ENCODE data around the gene EIF2AK3. TPM values are rescaled to one million over a fixed set of nuclear protein-coding genes. Genes with fewer than 3 reads are reported as not detected.

The EIF2AK3 gene
- total and polyA plus RNA-seq, 2 of the 13 experiments (the other 11 are each of a cell fraction or from before 2014, with no cell fraction given) = 10.3 to 30.6 TPM

DNA sequence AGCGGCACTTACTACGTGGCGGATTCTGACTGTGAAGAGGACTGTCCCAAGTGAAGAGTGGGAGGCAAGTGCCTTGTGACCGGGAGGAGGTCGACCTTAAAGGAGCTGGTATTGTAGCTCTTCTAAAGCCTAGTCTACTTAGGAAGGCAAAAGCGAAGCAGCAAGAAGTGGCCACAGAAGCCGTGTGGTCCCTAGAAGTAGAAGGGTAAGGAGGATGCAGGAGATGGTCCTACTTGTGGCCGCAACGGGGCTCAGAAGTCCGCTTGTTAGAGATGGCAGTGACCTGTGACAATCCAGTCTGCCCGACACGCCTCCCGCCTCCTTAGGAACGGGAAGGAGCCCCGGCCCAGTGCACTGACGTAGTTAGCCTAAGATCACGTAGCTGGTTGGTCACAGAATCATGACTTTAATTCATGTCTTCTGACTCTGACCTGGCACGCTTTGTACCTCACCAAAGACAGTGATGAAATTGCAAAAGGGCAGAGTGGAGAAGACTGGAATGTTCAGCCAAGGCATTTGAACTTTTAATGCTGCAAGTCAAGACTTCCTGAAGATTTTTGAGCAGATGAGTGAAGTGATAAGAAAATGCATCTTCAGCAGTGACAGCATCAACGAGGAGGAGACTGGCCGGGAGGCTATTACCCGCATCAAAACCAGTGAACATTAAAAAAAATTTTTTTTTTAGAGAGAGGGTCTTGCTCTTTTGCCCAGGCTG lies 749 bp upstream of the EIF2AK3 start (continued):
- TF ChIP-seq LCORL (IDR thresholded peaks at IDR 0.05) (no peak), LCORL (CRISPR knock-in tag; IDR thresholded peaks at IDR 0.05) (peak; percentile 92), PHB2 (IDR thresholded peaks at IDR 0.05; ENCODE audit: partially characterized antibody) (no peak), AHR (CRISPR knock-in tag; IDR thresholded peaks at IDR 0.05) (no peak), ZNF615 (CRISPR knock-in tag; IDR thresholded peaks at IDR 0.05; ENCODE audit: borderline replicate concordance) (no peak), ZNF354B (CRISPR knock-in tag; IDR thresholded peaks at IDR 0.05) (no peak), ZNF619 (CRISPR knock-in tag; IDR thresholded peaks at IDR 0.05) (peak; percentile 47; the same call in 1 of the 2 replicates), ZFAT (CRISPR knock-in tag; conservative IDR thresholded peaks at IDR 0.05) (no peak), ZFP82 (CRISPR knock-in tag; IDR thresholded peaks at IDR 0.05; ENCODE audit: borderline replicate concordance) (no peak; the same call in 1 of the 2 replicates), SMAD3 (CRISPR knock-in tag; IDR thresholded peaks at IDR 0.05) (no peak), ZNF501 (CRISPR knock-in tag; IDR thresholded peaks at IDR 0.05) (peak; percentile 95), CREB1 (IDR thresholded peaks at IDR 0.05) (no peak; the same call in none of the 2 replicates), CREB1 (CRISPR knock-in tag; IDR thresholded peaks at IDR 0.05) (peak; percentile 92), ZZZ3 (CRISPR knock-in tag; IDR thresholded peaks at IDR 0.05; ENCODE audit: borderline replicate concordance) (no peak; the same call in 1 of the 2 replicates), ZNF878 (CRISPR knock-in tag; IDR thresholded peaks at IDR 0.05) (no peak), HNRNPUL1 (IDR thresholded peaks at IDR 0.05; ENCODE audit: low read depth, low read length) (no peak), ARNT (IDR thresholded peaks at IDR 0.05) (no peak)
- TF ChIP-seq, protein P1, sequence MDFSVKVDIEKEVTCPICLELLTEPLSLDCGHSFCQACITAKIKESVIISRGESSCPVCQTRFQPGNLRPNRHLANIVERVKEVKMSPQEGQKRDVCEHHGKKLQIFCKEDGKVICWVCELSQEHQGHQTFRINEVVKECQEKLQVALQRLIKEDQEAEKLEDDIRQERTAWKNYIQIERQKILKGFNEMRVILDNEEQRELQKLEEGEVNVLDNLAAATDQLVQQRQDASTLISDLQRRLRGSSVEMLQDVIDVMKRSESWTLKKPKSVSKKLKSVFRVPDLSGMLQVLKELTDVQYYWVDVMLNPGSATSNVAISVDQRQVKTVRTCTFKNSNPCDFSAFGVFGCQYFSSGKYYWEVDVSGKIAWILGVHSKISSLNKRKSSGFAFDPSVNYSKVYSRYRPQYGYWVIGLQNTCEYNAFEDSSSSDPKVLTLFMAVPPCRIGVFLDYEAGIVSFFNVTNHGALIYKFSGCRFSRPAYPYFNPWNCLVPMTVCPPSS (IDR thresholded peaks at IDR 0.05) = no peak
- TF ChIP-seq, protein P2, sequence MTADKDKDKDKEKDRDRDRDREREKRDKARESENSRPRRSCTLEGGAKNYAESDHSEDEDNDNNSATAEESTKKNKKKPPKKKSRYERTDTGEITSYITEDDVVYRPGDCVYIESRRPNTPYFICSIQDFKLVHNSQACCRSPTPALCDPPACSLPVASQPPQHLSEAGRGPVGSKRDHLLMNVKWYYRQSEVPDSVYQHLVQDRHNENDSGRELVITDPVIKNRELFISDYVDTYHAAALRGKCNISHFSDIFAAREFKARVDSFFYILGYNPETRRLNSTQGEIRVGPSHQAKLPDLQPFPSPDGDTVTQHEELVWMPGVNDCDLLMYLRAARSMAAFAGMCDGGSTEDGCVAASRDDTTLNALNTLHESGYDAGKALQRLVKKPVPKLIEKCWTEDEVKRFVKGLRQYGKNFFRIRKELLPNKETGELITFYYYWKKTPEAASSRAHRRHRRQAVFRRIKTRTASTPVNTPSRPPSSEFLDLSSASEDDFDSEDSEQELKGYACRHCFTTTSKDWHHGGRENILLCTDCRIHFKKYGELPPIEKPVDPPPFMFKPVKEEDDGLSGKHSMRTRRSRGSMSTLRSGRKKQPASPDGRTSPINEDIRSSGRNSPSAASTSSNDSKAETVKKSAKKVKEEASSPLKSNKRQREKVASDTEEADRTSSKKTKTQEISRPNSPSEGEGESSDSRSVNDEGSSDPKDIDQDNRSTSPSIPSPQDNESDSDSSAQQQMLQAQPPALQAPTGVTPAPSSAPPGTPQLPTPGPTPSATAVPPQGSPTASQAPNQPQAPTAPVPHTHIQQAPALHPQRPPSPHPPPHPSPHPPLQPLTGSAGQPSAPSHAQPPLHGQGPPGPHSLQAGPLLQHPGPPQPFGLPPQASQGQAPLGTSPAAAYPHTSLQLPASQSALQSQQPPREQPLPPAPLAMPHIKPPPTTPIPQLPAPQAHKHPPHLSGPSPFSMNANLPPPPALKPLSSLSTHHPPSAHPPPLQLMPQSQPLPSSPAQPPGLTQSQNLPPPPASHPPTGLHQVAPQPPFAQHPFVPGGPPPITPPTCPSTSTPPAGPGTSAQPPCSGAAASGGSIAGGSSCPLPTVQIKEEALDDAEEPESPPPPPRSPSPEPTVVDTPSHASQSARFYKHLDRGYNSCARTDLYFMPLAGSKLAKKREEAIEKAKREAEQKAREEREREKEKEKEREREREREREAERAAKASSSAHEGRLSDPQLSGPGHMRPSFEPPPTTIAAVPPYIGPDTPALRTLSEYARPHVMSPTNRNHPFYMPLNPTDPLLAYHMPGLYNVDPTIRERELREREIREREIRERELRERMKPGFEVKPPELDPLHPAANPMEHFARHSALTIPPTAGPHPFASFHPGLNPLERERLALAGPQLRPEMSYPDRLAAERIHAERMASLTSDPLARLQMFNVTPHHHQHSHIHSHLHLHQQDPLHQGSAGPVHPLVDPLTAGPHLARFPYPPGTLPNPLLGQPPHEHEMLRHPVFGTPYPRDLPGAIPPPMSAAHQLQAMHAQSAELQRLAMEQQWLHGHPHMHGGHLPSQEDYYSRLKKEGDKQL (CRISPR knock-in tag; IDR thresholded peaks at IDR 0.05; ENCODE audit: low read depth) = no peak
- TF ChIP-seq, protein P3, sequence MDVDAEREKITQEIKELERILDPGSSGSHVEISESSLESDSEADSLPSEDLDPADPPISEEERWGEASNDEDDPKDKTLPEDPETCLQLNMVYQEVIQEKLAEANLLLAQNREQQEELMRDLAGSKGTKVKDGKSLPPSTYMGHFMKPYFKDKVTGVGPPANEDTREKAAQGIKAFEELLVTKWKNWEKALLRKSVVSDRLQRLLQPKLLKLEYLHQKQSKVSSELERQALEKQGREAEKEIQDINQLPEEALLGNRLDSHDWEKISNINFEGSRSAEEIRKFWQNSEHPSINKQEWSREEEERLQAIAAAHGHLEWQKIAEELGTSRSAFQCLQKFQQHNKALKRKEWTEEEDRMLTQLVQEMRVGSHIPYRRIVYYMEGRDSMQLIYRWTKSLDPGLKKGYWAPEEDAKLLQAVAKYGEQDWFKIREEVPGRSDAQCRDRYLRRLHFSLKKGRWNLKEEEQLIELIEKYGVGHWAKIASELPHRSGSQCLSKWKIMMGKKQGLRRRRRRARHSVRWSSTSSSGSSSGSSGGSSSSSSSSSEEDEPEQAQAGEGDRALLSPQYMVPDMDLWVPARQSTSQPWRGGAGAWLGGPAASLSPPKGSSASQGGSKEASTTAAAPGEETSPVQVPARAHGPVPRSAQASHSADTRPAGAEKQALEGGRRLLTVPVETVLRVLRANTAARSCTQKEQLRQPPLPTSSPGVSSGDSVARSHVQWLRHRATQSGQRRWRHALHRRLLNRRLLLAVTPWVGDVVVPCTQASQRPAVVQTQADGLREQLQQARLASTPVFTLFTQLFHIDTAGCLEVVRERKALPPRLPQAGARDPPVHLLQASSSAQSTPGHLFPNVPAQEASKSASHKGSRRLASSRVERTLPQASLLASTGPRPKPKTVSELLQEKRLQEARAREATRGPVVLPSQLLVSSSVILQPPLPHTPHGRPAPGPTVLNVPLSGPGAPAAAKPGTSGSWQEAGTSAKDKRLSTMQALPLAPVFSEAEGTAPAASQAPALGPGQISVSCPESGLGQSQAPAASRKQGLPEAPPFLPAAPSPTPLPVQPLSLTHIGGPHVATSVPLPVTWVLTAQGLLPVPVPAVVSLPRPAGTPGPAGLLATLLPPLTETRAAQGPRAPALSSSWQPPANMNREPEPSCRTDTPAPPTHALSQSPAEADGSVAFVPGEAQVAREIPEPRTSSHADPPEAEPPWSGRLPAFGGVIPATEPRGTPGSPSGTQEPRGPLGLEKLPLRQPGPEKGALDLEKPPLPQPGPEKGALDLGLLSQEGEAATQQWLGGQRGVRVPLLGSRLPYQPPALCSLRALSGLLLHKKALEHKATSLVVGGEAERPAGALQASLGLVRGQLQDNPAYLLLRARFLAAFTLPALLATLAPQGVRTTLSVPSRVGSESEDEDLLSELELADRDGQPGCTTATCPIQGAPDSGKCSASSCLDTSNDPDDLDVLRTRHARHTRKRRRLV (CRISPR knock-in tag; IDR thresholded peaks at IDR 0.05) = no peak
